Osteocyte (in vitro differentiated cells): ENCODE measurements around the gene TPSG1. TPM values are rescaled to one million over a fixed set of nuclear protein-coding genes. Genes with fewer than 3 reads are reported as not detected.
A peak's percentile ranks its signal among the peaks of the same experiment; 100 is the strongest.
"Not testable (repeated sequence)": the region's sequence is repeated elsewhere in the genome, so short reads cannot be mapped to it uniquely, and the experiment has no call there.

ENCODE experiments used
- DNase-seq: peaks from one replicate; pipeline ENCODE4 v3.0.0; 2021; ENCODE audit warnings: mixed read lengths; ENCODE audit not compliant: unreplicated experiment; ENCODE audit errors: extremely low spot score
- H3K27ac Mint-ChIP-seq: one replicate; pipeline ENCODE4 v1.8.0; 2021; ENCODE audit warnings: mild to moderate bottlenecking, mixed read lengths; ENCODE audit not compliant: unreplicated experiment
- H3K27me3 Mint-ChIP-seq: one replicate; pipeline ENCODE4 v1.8.0; 2021; ENCODE audit warnings: mixed read lengths; ENCODE audit not compliant: unreplicated experiment
- H3K36me3 Mint-ChIP-seq: one replicate; pipeline ENCODE4 v1.8.0; 2021; ENCODE audit warnings: mixed read lengths; ENCODE audit not compliant: unreplicated experiment
- H3K4me1 Mint-ChIP-seq: one replicate; pipeline ENCODE4 v1.8.0; 2021; ENCODE audit warnings: mixed read lengths; ENCODE audit not compliant: unreplicated experiment
- H3K4me3 Mint-ChIP-seq: one replicate; pipeline ENCODE4 v1.8.0; 2021; ENCODE audit warnings: mild to moderate bottlenecking, moderate library complexity, mixed read lengths; ENCODE audit not compliant: unreplicated experiment
- H3K9me3 Mint-ChIP-seq: one replicate; pipeline ENCODE4 v1.8.0; 2021; ENCODE audit warnings: mixed read lengths; ENCODE audit not compliant: unreplicated experiment
- CTCF ChIP-seq: fragments of 200-600 bp; sonication (generic); IDR thresholded peaks from 2 replicates; pipeline ENCODE4 v1.5.0; 2021; ENCODE audit warnings: antibody characterized with exemption, mild to moderate bottlenecking, moderate library complexity
- total RNA-seq: library from RNA; stranded (reverse); gene quantifications from 2 replicates; pipeline ENCODE4 v1.2.1, GENCODE V29; 2021

Gene TPSG1
- total RNA-seq, 1 donor from 2014 or later: not detected

- Mint-ChIP-seq H3K27me3 (no peaks in the 10 kb centered on the region), H3K4me1 (peaks cover 8% of the 10 kb centered on the region), H3K27ac (no peak overlapping the region), H3K4me3 (no peak overlapping the region), H3K36me3 (no peaks in the 10 kb centered on the region), H3K9me3 (no peaks in the 10 kb centered on the region)
- no peak for TF ChIP-seq CTCF
- peak; percentile 92 for DNase-seq
Measured at GRCh38 chr16:1188432-1189189, 36.5 kb downstream of the TPSG1 start.

GRCh38 chr16:1185460-1186207 lies 39.4 kb downstream of the TPSG1 start:
- not testable (repeated sequence) for DNase-seq, H3K36me3 Mint-ChIP-seq, H3K9me3 Mint-ChIP-seq, H3K27ac Mint-ChIP-seq, H3K27me3 Mint-ChIP-seq, H3K4me3 Mint-ChIP-seq
- H3K4me1 Mint-ChIP-seq: peaks cover 28% of the 10 kb centered on the region

DNA sequence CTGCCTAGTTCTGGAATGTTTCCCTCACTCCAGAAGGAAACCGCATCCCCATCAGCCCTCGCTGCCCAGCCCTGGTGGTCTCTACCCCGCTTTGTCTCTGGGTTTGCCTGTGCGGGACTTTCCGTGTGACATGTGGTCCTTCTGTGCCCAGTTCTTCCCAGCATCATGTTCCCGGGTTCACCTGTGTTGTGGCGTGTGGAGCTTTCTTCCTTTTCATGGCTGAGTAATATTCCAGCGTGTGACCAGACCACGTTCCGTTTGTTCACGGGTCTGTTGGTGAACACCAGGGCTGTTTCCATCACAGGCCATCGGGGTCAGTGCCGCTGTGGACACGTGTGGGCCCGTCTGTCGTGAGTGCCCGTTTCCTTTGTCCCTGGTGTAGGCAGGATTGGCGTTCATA lies 40.1 kb downstream of the TPSG1 start:
- Mint-ChIP-seq H3K27me3 (no peaks in the 10 kb centered on the region), H3K36me3 (no peaks in the 10 kb centered on the region), H3K27ac (no peak overlapping the region), H3K9me3 (no peaks in the 10 kb centered on the region), H3K4me1 (peaks cover 28% of the 10 kb centered on the region), H3K4me3 (no peak overlapping the region)
- no peak for TF ChIP-seq CTCF
- no peak for DNase-seq

GRCh38 chr16:1184156-1184868 lies 40.8 kb downstream of the TPSG1 start:
- Mint-ChIP-seq H3K36me3 (no peaks in the 10 kb centered on the region), H3K27ac (peak overlapping the region; percentile 69), H3K9me3 (no peaks in the 10 kb centered on the region), H3K27me3 (no peaks in the 10 kb centered on the region), H3K4me3 (no peak overlapping the region), H3K4me1 (peaks cover 28% of the 10 kb centered on the region)
- TF ChIP-seq CTCF: no peak
- DNase-seq: no peak

DNA sequence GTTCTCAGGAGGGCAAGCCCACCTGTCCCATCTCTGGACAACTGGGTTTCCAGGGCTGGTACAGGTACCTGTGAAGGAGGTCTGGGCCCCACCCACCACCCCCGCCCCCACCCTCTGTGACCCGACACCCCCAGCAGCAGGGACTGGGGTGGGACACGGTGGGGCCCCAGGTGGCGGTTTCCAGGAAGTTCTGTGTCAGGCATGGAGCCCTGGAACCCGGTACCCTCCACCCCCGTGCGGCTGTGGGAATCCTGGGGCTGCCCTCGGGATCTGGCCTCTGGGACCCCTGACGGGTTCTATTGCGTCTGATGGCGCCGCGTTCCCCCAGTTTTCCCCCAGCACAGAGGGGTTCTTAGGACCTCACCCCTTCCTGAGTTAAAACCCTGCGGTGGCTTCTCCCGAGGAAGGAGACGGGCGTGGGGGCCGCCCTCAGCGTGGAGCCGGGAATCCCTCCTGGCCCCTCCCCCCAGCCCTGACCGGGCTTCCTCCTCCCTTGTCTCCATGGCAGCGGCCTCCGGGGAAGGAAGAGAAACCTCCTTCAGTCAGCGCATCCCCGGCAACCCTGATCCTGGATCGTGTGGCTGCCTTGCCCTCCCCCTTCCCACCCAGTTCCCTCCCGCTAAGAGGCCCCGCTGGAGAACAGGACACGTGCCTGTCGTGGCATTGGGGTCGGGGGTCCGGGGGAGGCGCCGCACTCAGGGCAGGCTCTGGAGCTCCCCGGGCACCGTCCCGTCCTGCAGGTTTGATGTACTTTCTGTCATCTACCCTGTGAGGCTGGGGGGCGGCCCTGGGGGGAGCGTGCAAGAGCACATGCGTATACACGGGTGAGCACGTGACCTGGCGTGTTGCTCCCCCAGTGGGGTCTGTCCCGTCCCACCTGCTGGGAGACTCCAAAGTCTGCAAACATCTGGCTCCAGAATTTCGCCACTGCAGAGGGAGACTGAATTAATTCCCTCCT lies 41.8 kb downstream of the TPSG1 start:
- Mint-ChIP-seq H3K27me3 (no peaks in the 10 kb centered on the region), H3K36me3 (no peaks in the 10 kb centered on the region), H3K4me1 (peaks cover 28% of the 10 kb centered on the region), H3K4me3 (no peak overlapping the region), H3K9me3 (no peaks in the 10 kb centered on the region), H3K27ac (peak overlapping the region; percentile 84)
- peak; percentile 93 for DNase-seq
- TF ChIP-seq CTCF: no peak
